A549 treated with CORT108297 at 1 μM for 4 hours (cell line): ENCODE data around the gene SLC29A3. TPM values are rescaled to one million over a fixed set of nuclear protein-coding genes. Genes with fewer than 3 reads are reported as not detected.

Experiments
- total RNA-seq: library from RNA; stranded (reverse); fragments of 200-300 nt; extraction: Qiagen RNA extraction; gene quantifications from 5 replicates; pipeline ENCODE4 v1.2.3, GENCODE V29; 2022

The SLC29A3 gene
- total RNA-seq: 15.8 to 20.3 TPM (median 16.9 TPM) in 5 replicates

GRCh38 chr10:71319042-71319799, at the start of gene SLC29A3:
TSS of gene SLC29A3 (plus strand) at chr10:71319259. CDS start at chr10:71319310, 51 bp downstream.

DNA sequence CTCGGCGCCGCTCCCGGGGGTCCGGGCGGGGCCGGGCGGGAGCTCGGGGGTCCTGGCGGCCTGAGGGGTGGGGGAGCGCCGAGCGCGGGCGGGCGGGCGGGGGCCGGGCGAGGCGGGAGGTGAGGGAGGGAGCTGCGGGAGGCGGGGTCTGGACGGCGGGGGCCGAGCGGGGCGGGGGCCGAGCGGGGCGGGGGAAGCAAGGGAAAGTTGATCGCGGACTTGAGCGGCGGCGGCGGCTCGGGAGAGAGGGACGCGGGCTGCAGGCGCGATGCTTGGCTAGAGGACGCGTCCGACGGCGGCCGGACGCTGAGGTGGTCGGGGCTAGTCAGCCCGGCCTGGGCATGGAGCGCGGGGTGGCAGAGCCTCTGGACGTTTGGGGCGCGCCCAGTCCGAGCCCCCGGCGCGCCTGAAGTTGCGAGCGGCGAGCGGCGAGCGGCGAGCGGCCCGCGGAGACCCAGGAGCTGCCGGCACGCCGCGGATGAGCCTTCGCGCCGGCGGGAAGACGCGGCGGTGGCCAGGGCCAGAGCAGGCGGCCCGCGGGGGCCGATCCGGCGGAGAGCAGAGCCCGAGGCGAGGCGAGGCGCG, 77.7 kb downstream of the SLC29A3 start, which contains the start of gene CDH23:
Gene CDH23, plus strand, starts transcription at position 210 of the 585 bp plus-strand sequence. CDS start 42,912 bp downstream, outside the sequence.

Other genes starting within 250 kb of the SLC29A3 start
- 0.66 to 0.88 TPM (median 0.76 TPM) in 5 replicates for gene UNC5B, start 106.7 kb upstream of the SLC29A3 start, total RNA-seq
- 1.8 to 2.8 TPM (median 2.5 TPM) in 5 replicates for gene CDH23, start 77.7 kb downstream of the SLC29A3 start, total RNA-seq